WTC11 (cell line): Measurements from ENCODE around the gene CFDP1.

Source experiments
- CREM ChIP-seq: sonication (generic); formaldehyde crosslinking; IDR thresholded peaks from 2 replicates; pipeline ENCODE4 v1.8.1; 2022; ENCODE audit warnings: mild to moderate bottlenecking, missing genetic modification reagents, moderate library complexity
- ESRRA ChIP-seq: sonication (generic); formaldehyde crosslinking; IDR thresholded peaks from 2 replicates; pipeline ENCODE4 v1.8.1; 2022; ENCODE audit warnings: mild to moderate bottlenecking, missing genetic modification reagents, borderline replicate concordance
- FOXJ3 ChIP-seq: sonication (generic); formaldehyde crosslinking; IDR thresholded peaks from 2 replicates; pipeline ENCODE4 v1.9.0; 2021; ENCODE audit warnings: missing genetic modification reagents, mild to moderate bottlenecking, borderline replicate concordance
- GABPB1 ChIP-seq: sonication (generic); formaldehyde crosslinking; IDR thresholded peaks from 2 replicates; pipeline ENCODE4 v1.8.1; 2023; ENCODE audit warnings: mild to moderate bottlenecking, missing genetic modification reagents
- NR3C1 ChIP-seq: sonication (generic); formaldehyde crosslinking; conservative IDR thresholded peaks from 2 replicates; pipeline ENCODE4 v1.8.1; 2023; ENCODE audit warnings: low read depth, mild to moderate bottlenecking, missing genetic modification reagents
- TCF7 ChIP-seq: sonication (generic); formaldehyde crosslinking; IDR thresholded peaks from 2 replicates; pipeline ENCODE4 v1.8.0; 2022; ENCODE audit warnings: mild to moderate bottlenecking, low read depth, missing genetic modification reagents, moderate library complexity
- TEAD4 ChIP-seq: sonication (generic); formaldehyde crosslinking; IDR thresholded peaks from 2 replicates; pipeline ENCODE4 v1.8.0; 2022; ENCODE audit warnings: mild to moderate bottlenecking, missing genetic modification reagents
- ZBTB43 ChIP-seq: sonication (generic); formaldehyde crosslinking; IDR thresholded peaks from 2 replicates; pipeline ENCODE4 v1.8.1; 2023; ENCODE audit warnings: mild to moderate bottlenecking, missing genetic modification reagents
- TF ChIP-seq, protein P1 (sequence below): fragments of 200-600 bp; IDR thresholded peaks from 2 replicates; pipeline ENCODE4 v1.8.0; 2022; ENCODE audit warnings: antibody characterized with exemption

DNA sequence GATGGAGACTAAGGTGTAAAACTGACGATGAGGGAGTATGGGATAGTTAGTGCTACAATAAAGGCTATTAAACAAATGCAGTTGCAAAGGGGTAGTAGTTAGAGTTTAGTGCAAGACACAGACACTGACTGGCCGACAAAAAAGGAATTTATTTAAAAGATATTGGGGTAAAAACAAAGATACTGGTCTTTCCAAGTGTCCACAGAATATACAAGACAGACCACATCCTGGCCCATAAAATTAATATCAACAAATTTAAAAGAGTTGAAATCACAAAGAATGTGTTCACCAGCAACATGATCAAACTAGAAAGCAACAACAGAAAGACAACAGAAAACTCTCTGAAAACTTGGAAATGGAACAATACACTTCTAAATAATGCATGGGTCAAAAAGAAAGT lies 54.7 kb downstream of the CFDP1 start:
- TF ChIP-seq, protein P1, sequence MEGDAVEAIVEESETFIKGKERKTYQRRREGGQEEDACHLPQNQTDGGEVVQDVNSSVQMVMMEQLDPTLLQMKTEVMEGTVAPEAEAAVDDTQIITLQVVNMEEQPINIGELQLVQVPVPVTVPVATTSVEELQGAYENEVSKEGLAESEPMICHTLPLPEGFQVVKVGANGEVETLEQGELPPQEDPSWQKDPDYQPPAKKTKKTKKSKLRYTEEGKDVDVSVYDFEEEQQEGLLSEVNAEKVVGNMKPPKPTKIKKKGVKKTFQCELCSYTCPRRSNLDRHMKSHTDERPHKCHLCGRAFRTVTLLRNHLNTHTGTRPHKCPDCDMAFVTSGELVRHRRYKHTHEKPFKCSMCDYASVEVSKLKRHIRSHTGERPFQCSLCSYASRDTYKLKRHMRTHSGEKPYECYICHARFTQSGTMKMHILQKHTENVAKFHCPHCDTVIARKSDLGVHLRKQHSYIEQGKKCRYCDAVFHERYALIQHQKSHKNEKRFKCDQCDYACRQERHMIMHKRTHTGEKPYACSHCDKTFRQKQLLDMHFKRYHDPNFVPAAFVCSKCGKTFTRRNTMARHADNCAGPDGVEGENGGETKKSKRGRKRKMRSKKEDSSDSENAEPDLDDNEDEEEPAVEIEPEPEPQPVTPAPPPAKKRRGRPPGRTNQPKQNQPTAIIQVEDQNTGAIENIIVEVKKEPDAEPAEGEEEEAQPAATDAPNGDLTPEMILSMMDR = no peak
- TF ChIP-seq NR3C1 (no peak), GABPB1 (CRISPR knock-in tag) (no peak), CREM (no peak), TCF7 (no peak), ZBTB43 (no peak), TEAD4 (no peak), FOXJ3 (CRISPR knock-in tag) (no peak), ESRRA (no peak)
